ENCODE measurements around the gene SEC11C.

The SEC11C gene

DNA sequence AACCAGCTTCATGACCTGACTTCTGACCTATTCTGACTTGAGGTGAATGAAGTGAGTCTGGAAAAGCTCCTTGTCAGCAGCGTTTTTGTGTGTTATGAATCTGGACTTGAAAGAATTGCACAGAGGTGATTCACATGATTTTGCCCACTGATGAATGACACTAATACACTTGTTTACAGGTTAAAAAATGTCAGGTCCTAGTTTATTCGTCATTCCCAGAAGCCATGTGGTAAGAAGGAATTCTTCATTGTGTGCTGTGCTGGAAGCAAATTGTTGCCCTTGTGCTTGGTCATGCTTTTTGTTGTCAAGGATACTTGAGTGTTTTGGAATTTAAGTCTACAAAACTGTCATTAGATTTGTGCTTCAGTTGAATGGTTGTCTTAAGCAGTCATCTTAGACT, 15.5 kb downstream of the SEC11C start:
- TF ChIP-seq GLIS3 (CRISPR knock-in tag; IDR thresholded peaks at IDR 0.05) = no peak
- TF ChIP-seq PPARA (CRISPR knock-in tag; IDR thresholded peaks at IDR 0.05; ENCODE audit: borderline replicate concordance) = no peak
- TF ChIP-seq ZC3H10 (CRISPR knock-in tag; IDR thresholded peaks at IDR 0.05) = peak; percentile 98
- TF ChIP-seq BACH2 (CRISPR knock-in tag; IDR thresholded peaks at IDR 0.05; ENCODE audit: borderline replicate concordance) = no peak
- peak; percentile 90 for TF ChIP-seq ISL1 (CRISPR knock-in tag; IDR thresholded peaks at IDR 0.05)
- TF ChIP-seq RARB (CRISPR knock-in tag; IDR thresholded peaks at IDR 0.05) = peak; percentile 69; the same call in 1 of the 2 replicates
- no peak for TF ChIP-seq ZNF8 (CRISPR knock-in tag; IDR thresholded peaks at IDR 0.05)
- TF ChIP-seq, protein P1, sequence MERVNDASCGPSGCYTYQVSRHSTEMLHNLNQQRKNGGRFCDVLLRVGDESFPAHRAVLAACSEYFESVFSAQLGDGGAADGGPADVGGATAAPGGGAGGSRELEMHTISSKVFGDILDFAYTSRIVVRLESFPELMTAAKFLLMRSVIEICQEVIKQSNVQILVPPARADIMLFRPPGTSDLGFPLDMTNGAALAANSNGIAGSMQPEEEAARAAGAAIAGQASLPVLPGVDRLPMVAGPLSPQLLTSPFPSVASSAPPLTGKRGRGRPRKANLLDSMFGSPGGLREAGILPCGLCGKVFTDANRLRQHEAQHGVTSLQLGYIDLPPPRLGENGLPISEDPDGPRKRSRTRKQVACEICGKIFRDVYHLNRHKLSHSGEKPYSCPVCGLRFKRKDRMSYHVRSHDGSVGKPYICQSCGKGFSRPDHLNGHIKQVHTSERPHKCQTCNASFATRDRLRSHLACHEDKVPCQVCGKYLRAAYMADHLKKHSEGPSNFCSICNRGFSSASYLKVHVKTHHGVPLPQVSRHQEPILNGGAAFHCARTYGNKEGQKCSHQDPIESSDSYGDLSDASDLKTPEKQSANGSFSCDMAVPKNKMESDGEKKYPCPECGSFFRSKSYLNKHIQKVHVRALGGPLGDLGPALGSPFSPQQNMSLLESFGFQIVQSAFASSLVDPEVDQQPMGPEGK (CRISPR knock-in tag; IDR thresholded peaks at IDR 0.05; ENCODE audit: borderline replicate concordance) = peak; percentile 79; the same call in 1 of the 2 replicates
- peak; percentile 97 for TF ChIP-seq TOX (CRISPR knock-in tag; IDR thresholded peaks at IDR 0.05; ENCODE audit: borderline replicate concordance)
- TF ChIP-seq POU6F1 (CRISPR knock-in tag; IDR thresholded peaks at IDR 0.05; ENCODE audit: borderline replicate concordance, low read depth) = peak; percentile 87; the same call in 1 of the 2 replicates
- peak; percentile 95 for ATAC-seq

DNA sequence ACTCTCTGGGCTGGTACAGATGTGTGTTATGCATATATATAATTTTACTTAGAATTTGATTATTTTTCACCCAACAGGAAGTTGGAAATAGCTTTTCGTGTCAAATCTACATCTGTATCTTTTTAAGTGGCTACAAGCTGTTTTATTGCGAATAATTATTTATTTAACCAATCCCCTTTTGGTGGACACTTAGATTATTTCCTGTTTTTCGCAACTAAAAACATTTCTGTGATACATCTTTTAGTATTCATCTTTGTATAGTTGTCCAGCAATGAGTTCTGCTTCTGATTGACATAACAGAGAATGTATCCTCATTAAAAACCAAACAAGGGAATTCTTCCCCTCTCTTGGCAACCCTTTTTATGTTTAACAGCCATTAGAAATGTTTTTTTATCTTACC, 16.6 kb downstream of the SEC11C start:
- no peak for ATAC-seq
- no peak for TF ChIP-seq ESRRG (CRISPR knock-in tag; IDR thresholded peaks at IDR 0.05)
- no peak for TF ChIP-seq RARB (CRISPR knock-in tag; IDR thresholded peaks at IDR 0.05)
- TF ChIP-seq TSHZ2 (CRISPR knock-in tag; IDR thresholded peaks at IDR 0.05) = no peak
- no peak for TF ChIP-seq ZFP30 (CRISPR knock-in tag; IDR thresholded peaks at IDR 0.05)
- TF ChIP-seq BACH2 (CRISPR knock-in tag; IDR thresholded peaks at IDR 0.05; ENCODE audit: borderline replicate concordance) = no peak
- TF ChIP-seq TCF4 (CRISPR knock-in tag; IDR thresholded peaks at IDR 0.05; ENCODE audit: borderline replicate concordance) = no peak
- TF ChIP-seq, protein P2, sequence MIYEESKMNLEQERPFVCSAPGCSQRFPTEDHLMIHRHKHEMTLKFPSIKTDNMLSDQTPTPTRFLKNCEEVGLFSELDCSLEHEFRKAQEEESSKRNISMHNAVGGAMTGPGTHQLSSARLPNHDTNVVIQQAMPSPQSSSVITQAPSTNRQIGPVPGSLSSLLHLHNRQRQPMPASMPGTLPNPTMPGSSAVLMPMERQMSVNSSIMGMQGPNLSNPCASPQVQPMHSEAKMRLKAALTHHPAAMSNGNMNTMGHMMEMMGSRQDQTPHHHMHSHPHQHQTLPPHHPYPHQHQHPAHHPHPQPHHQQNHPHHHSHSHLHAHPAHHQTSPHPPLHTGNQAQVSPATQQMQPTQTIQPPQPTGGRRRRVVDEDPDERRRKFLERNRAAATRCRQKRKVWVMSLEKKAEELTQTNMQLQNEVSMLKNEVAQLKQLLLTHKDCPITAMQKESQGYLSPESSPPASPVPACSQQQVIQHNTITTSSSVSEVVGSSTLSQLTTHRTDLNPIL (CRISPR knock-in tag; IDR thresholded peaks at IDR 0.05; ENCODE audit: low read depth) = no peak
- no peak for TF ChIP-seq ZC3H10 (CRISPR knock-in tag; IDR thresholded peaks at IDR 0.05)
- TF ChIP-seq TOX (CRISPR knock-in tag; IDR thresholded peaks at IDR 0.05; ENCODE audit: borderline replicate concordance) = no peak
- TF ChIP-seq, protein P1 (CRISPR knock-in tag; IDR thresholded peaks at IDR 0.05; ENCODE audit: borderline replicate concordance) = no peak
- no peak for TF ChIP-seq GLIS3 (CRISPR knock-in tag; IDR thresholded peaks at IDR 0.05)
- no peak for TF ChIP-seq ZNF70 (CRISPR knock-in tag; IDR thresholded peaks at IDR 0.05)
- no peak for TF ChIP-seq SNAI2 (CRISPR knock-in tag; IDR thresholded peaks at IDR 0.05)
- no peak for TF ChIP-seq ZNF8 (CRISPR knock-in tag; IDR thresholded peaks at IDR 0.05)
- no peak for TF ChIP-seq ISL1 (CRISPR knock-in tag; IDR thresholded peaks at IDR 0.05)
- no peak for TF ChIP-seq ZNF565 (CRISPR knock-in tag; conservative IDR thresholded peaks at IDR 0.05; ENCODE audit: low read depth)
- no peak for TF ChIP-seq OSR1 (CRISPR knock-in tag; IDR thresholded peaks at IDR 0.05)

- ATAC-seq = no peak
- TF ChIP-seq SNAI2 (CRISPR knock-in tag; IDR thresholded peaks at IDR 0.05) (no peak), ISL1 (CRISPR knock-in tag; IDR thresholded peaks at IDR 0.05) (no peak)
Measured at GRCh38 chr18:59159265-59159664, 19.6 kb downstream of the SEC11C start.
